K562 (cell line): ENCODE results near the gene UBE2L3. TPM values are rescaled to one million over a fixed set of nuclear protein-coding genes. Genes with fewer than 3 reads are reported as not detected.

Source experiments
- KAT7 ChIP-seq: sonication (generic); formaldehyde crosslinking; IDR thresholded peaks from 2 replicates; pipeline ENCODE4 v1.8.0; 2022; ENCODE audit warnings: missing genetic modification reagents, mild to moderate bottlenecking, borderline replicate concordance
- KLF13 ChIP-seq: fragments of 450-650 bp; IDR thresholded peaks from 2 replicates; pipeline ENCODE4 v1.6.1; 2016; ENCODE audit warnings: missing genetic modification characterization, low read depth, mild to moderate bottlenecking, missing compliant biosample characterization, moderate library complexity, borderline replicate concordance
- LARP7 ChIP-seq: fragments of 450-650 bp; IDR thresholded peaks from 2 replicates; pipeline ENCODE4 v1.6.1; 2016
- RCOR1 ChIP-seq, 2 experiments: IDR thresholded peaks; 2 replicates each; pipeline ENCODE4 v1.6.1; 2012; ENCODE audit warnings: low read depth in 2 of 2, low read length in 2 of 2, borderline replicate concordance in 1 of 2, improper control_type of control experiment in 1 of 2
- REST ChIP-seq, 2 experiments: fragments of 450-650 bp; formaldehyde crosslinking in 1 of 2; IDR thresholded peaks; 2 replicates each; pipeline versions ENCODE4 v1.4.0 to v1.6.1; 2014 to 2020; ENCODE audit warnings: mild to moderate bottlenecking in 2 of 2, borderline replicate concordance in 1 of 2, low read depth in 1 of 2
- SP2 ChIP-seq: IDR thresholded peaks from 2 replicates; pipeline ENCODE4 v1.6.1; 2011; ENCODE audit warnings: mild to moderate bottlenecking, low read depth, low read length, moderate library complexity; ENCODE audit not compliant: poor library complexity, severe bottlenecking; ENCODE audit errors: extremely low read depth
- TAF7 ChIP-seq: fragments of 450-650 bp; IDR thresholded peaks from 2 replicates; pipeline ENCODE4 v1.6.1; 2016; ENCODE audit warnings: missing genetic modification characterization, missing compliant biosample characterization
- ZNF408 ChIP-seq: fragments of 250-450 bp; sonication (Bioruptor Pico); IDR thresholded peaks from 2 replicates; pipeline ENCODE4 v1.4.0; 2020; ENCODE audit warnings: low read depth, mild to moderate bottlenecking, moderate library complexity
- polyA plus RNA-seq, 8 experiments: library from polyadenylated mRNA; depleted of rRNA in 4 of 8; stranded (reverse) in 5 of 8; unstranded in 3 of 8; fragments of >200 nt; fragmentation: Nextera tagmentation in 2 of 8; fragmentation: Illumina TruSeq in 1 of 8; extraction: Ambion mirVana in 2 of 8; extraction: Trizol in 1 of 8; gene quantifications; 2 replicates each; pipeline versions ENCODE4 v1.2.1 to v1.2.3, GENCODE V29; 2011 to 2014; ENCODE audit warnings: inconsistent platforms in 1 of 8, missing spikeins in 1 of 8
- total RNA-seq, 7 experiments: library from RNA; depleted of rRNA in 6 of 7; stranded (reverse); fragments of >200 nt in 6 of 7; fragmentation: Illumina TruSeq in 2 of 7; extraction: Trizol in 2 of 7; gene quantifications; 2 replicates each; pipeline versions ENCODE4 v1.2.1 to v1.2.3, GENCODE V29; 2011 to 2021; ENCODE audit warnings: low replicate concordance in 1 of 7
- TF ChIP-seq, protein P1 (sequence below): fragments of 250-450 bp; sonication (Bioruptor Pico); IDR thresholded peaks from 2 replicates; pipeline ENCODE4 v1.8.0; 2022; ENCODE audit warnings: inconsistent platforms
- TF ChIP-seq, protein P2 (sequence below): sonication (generic); formaldehyde crosslinking; IDR thresholded peaks from 2 replicates; pipeline ENCODE4 v1.8.1; 2023; ENCODE audit warnings: mild to moderate bottlenecking, missing genetic modification reagents, moderate library complexity

UBE2L3 gene
- total and polyA plus RNA-seq, 9 of the 15 experiments (the other 6 are each of a cell fraction or from before 2014, with no cell fraction given): 215 to 625 (median 285) TPM

DNA sequence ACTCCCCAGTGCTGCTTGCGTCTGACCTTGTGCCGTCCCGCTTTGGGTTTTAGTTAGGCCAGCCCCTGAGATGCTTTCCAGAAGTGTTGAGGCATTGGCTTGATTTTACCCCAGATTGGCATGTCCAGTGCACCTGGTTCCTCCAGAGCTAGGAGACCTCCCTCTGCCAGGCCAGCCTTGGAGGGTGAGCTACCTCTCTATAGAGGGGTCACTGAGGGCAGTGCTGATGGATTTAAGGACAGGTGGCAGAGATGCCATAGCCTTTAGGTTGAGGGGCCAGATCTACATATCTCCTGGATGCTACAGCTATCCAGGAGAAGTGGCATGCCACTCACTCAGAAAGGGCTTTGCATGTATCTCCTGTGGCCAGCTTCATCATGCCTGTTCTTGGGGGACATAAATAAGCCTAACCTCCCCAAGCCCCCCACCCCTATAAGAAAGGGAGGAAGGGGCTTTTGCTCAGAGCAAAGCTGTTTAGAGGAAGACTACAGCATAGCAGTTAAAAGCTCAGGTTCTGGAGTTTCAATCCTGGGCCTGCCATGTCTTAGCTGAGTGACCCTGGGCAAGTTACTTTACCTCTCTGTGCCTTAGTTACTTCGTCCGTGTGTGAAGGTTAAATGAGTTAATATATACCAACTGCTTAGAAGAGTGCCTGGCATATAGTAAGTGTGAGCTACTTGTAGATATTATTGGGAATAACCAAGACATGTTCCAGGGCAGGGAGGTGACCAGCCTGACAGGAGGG is 6.4 kb downstream of the UBE2L3 start (continued):
- TF ChIP-seq, protein P1, sequence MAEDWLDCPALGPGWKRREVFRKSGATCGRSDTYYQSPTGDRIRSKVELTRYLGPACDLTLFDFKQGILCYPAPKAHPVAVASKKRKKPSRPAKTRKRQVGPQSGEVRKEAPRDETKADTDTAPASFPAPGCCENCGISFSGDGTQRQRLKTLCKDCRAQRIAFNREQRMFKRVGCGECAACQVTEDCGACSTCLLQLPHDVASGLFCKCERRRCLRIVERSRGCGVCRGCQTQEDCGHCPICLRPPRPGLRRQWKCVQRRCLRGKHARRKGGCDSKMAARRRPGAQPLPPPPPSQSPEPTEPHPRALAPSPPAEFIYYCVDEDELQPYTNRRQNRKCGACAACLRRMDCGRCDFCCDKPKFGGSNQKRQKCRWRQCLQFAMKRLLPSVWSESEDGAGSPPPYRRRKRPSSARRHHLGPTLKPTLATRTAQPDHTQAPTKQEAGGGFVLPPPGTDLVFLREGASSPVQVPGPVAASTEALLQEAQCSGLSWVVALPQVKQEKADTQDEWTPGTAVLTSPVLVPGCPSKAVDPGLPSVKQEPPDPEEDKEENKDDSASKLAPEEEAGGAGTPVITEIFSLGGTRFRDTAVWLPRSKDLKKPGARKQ (CRISPR knock-in tag): no peak
- TF ChIP-seq, protein P2, sequence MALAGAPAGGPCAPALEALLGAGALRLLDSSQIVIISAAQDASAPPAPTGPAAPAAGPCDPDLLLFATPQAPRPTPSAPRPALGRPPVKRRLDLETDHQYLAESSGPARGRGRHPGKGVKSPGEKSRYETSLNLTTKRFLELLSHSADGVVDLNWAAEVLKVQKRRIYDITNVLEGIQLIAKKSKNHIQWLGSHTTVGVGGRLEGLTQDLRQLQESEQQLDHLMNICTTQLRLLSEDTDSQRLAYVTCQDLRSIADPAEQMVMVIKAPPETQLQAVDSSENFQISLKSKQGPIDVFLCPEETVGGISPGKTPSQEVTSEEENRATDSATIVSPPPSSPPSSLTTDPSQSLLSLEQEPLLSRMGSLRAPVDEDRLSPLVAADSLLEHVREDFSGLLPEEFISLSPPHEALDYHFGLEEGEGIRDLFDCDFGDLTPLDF: 0 out of 2 replicates have a peak, but pooled peaks have one; percentile 9
- TF ChIP-seq LARP7 (no peak), SP2 (no peak), REST (IDR thresholded peaks at IDR 0.05; ENCODE audit: borderline replicate concordance) (no peak), REST (CRISPR knock-in tag; IDR thresholded peaks at IDR 0.05; ENCODE audit: low read depth) (peak; percentile 17; the same call in 1 of the 2 replicates), KAT7 (no peak), ZNF408 (no peak), KLF13 (tag) (peak; percentile 39; the same call in 1 of the 2 replicates), RCOR1 (IDR thresholded peaks at IDR 0.05; ENCODE audit: borderline replicate concordance in 1 of 2, low read depth in 2 of 2, low read length in 2 of 2) (peak in 1 of 2 experiments; percentile 61; a peak in 2 of 4 replicates), TAF7 (tag) (no peak)
